ENCODE results near the gene SLC7A6.

SLC7A6 gene

DNA sequence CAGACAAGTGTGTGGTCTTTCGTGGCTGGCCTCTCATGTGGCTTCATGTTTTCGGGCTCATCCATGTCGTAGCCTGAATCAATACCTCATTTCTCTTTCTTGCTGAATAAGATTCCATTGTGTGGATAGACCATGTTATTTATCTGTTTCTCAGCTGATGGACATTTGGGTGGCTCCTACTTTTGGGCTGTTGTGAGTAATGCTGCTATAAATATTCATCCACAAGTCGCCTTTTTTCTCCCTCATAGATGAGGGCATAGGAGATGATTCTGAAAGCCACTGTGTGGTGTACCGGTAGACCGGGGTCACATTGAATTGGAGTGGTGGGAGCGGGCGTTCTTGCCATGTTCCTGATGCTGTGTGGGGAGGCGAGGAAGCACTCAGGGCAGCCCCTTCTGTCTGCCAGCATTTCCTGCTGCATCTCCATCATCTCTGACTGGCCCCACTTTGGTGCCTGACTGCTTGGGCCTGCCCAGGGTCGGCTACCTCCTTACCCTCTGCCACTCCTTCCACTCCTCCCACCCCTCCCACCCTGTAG lies 86.6 kb downstream of the SLC7A6 start:
- Histone ChIP-seq H4K20me1 (ENCODE audit: insufficient read depth, low read length) (no peaks in the 10 kb centered on the region), H3F3A (ENCODE audit: insufficient read depth, low read length) (no peaks in the 10 kb centered on the region), H3K27me3 (ENCODE audit: insufficient read depth, low read length) (no peaks in the 10 kb centered on the region), H3K79me2 (ENCODE audit: insufficient read depth, low read length) (no peaks in the 10 kb centered on the region), H3K4me1 (ENCODE audit: insufficient read depth, low read length, severe bottlenecking) (peaks cover 18% of the 10 kb centered on the region), H3K4me3 (ENCODE audit: low read depth, low read length, poor library complexity, severe bottlenecking) (no peak overlapping the region), H3K4me2 (ENCODE audit: low read length) (no peak overlapping the region), H3K9me2 (ENCODE audit: low read depth, low read length) (no peaks in the 10 kb centered on the region), H3K9ac (ENCODE audit: low read length) (no peak overlapping the region), H2AFZ (ENCODE audit: low read length) (no peak overlapping the region), H3K36me3 (ENCODE audit: insufficient read depth, low read length) (peaks cover 93% of the 10 kb centered on the region), H3K9me3 (ENCODE audit: low read length) (no peaks in the 10 kb centered on the region), H3K27ac (ENCODE audit: low read depth, low read length, poor library complexity, severe bottlenecking) (no peak overlapping the region)
- TF ChIP-seq CTCF (IDR thresholded peaks at IDR 0.05; ENCODE audit: low read length) (no peak), EZH2 (IDR thresholded peaks at IDR 0.05; ENCODE audit: borderline replicate concordance, low read length) (no peak)

All from OCI-LY1 (cell line).